ENCODE data around the gene PDZRN3. TPM values are rescaled to one million over a fixed set of nuclear protein-coding genes. Genes with fewer than 3 reads are reported as not detected.

PDZRN3 gene
- total RNA-seq, 4 donors from 2014 or later = 87.3 to 268 (median 107) TPM

DNA sequence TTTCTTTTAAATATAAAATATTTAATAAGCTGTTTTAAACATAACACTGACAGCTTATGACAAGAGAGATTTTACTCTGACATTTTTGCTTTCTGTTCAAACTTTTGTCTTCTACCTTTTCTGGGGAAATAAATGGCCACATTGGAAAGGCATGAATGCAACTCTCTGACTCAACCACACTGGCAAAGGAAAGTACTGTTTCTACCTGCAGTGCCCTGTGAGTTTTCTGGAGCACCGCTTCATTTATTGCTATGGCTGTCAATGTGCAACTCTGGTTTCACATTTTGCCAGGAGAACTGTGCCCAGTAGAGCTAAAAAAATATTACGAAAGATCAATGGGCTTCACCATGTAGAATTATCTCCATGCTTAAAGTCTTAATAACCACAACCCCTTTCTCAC, 15.1 kb downstream of the PDZRN3 start:
- intact Hi-C loops (cut with DNase I; ENCODE audit: low total_unique reads) = loop anchor here (10.0 kb wide), 1 partner anchor 85 kb away; no protein-coding TSS in a partner anchor
- H3K4me1 ChIP-seq = peaks cover 3 to 34% of the 10 kb centered on the region in 2 donors
- H3K9me3 ChIP-seq = no peaks in the 10 kb centered on the region
- no peaks in the 10 kb centered on the region for H3K27me3 ChIP-seq
- peak overlapping the region; percentile 56 to 72 for H3K27ac ChIP-seq
- no peaks in the 10 kb centered on the region for H3K36me3 ChIP-seq
- DNase-seq = no peak
- TF ChIP-seq POLR2A (IDR thresholded peaks at IDR 0.05) = no peak
- TF ChIP-seq, protein P1, sequence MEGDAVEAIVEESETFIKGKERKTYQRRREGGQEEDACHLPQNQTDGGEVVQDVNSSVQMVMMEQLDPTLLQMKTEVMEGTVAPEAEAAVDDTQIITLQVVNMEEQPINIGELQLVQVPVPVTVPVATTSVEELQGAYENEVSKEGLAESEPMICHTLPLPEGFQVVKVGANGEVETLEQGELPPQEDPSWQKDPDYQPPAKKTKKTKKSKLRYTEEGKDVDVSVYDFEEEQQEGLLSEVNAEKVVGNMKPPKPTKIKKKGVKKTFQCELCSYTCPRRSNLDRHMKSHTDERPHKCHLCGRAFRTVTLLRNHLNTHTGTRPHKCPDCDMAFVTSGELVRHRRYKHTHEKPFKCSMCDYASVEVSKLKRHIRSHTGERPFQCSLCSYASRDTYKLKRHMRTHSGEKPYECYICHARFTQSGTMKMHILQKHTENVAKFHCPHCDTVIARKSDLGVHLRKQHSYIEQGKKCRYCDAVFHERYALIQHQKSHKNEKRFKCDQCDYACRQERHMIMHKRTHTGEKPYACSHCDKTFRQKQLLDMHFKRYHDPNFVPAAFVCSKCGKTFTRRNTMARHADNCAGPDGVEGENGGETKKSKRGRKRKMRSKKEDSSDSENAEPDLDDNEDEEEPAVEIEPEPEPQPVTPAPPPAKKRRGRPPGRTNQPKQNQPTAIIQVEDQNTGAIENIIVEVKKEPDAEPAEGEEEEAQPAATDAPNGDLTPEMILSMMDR (IDR thresholded peaks at IDR 0.05) = no peak
- H3K4me3 ChIP-seq = no peak overlapping the region

- no peaks in the 10 kb centered on the region for H3K36me3 ChIP-seq
- TF ChIP-seq, protein P1 (IDR thresholded peaks at IDR 0.05) = no peak
- TF ChIP-seq POLR2A (IDR thresholded peaks at IDR 0.05) = no peak
- intact Hi-C loops (cut with DNase I; ENCODE audit: low total_unique reads) = loop anchor here (10.0 kb wide), 1 partner anchor 84 kb away; no protein-coding TSS in a partner anchor
- H3K27ac ChIP-seq = peak overlapping the region; percentile 56 to 72
- no peaks in the 10 kb centered on the region for H3K9me3 ChIP-seq
- peaks cover 3 to 34% of the 10 kb centered on the region in 2 donors for H3K4me1 ChIP-seq
- H3K27me3 ChIP-seq = no peaks in the 10 kb centered on the region
- H3K4me3 ChIP-seq = no peak overlapping the region
- DNase-seq = no peak
These were observed 15.5 kb downstream of the PDZRN3 start for GRCh38 chr3:73609315-73609641.

DNA sequence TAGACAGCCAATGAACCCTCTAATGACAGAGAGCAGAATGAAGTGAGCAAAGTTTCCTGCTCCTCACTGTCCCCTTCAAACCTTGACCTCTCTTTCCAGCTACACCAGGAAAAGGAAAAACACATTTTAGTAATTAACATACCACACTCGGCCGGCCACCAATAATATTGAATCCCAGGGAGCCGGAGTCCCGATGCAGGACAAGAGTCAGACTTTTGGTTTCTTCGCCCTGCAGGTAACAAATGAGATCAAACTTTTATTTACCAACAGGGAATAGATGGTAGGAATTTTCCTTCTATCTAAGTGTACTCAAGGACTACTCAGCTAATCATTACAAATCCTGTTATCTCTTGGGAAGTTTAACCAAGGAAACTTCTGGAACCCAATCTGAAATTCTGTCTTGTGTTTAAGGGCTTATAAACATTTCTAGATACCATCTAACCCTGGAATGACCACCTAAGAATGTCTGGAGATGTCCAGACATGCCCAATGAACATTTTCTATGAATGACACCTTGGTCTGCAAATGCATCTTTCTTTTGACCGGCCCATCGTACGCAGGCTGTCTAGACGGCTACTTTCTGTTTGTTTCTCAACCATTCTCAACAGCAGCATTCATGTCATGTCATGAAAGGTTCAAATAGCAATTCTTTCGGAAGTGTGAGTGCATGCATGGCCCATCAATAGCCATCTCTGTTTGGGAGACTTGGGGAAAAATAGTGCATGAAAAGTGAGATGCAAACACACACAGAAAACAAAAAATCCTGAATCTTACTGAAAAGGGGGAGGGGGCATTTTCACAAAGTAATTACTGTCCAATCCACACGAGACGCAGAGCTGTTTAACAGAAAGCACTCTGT, 16.1 kb downstream of the PDZRN3 start:
- Histone ChIP-seq H3K4me3 (no peak overlapping the region), H3K36me3 (no peaks in the 10 kb centered on the region), H3K27me3 (no peaks in the 10 kb centered on the region), H3K9me3 (no peaks in the 10 kb centered on the region), H3K4me1 (peaks cover 3 to 34% of the 10 kb centered on the region in 2 donors), H3K27ac (peak overlapping the region; percentile 56 to 72)
- TF ChIP-seq, protein P1 (IDR thresholded peaks at IDR 0.05) = no peak
- no peak for TF ChIP-seq POLR2A (IDR thresholded peaks at IDR 0.05)
- no peak for DNase-seq
- intact Hi-C loops (cut with DNase I; ENCODE audit: low total_unique reads) = loop anchor here (10.0 kb wide), 1 partner anchor 84 kb away; no protein-coding TSS in a partner anchor

DNA sequence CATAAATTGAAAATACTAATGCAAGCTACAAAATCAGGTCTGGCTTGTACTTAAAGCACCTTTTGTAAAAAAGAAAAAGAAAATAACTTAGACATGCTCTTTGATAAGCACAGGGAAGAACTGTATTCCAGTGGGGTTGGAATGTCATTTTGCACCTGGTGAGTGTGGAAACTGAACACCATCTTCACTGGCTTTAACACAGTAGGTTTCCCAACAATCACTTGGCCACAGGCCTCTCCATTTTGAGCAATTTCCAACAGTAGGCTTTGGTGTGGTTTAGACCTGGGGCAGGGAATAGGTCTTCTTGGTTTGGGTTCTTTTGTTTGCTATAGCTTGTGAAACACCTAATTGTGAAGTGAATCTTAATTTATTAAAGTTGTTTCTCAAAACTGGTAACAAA, 18.9 kb downstream of the PDZRN3 start:
- Histone ChIP-seq H3K9me3 (no peaks in the 10 kb centered on the region), H3K4me3 (no peak overlapping the region), H3K27ac (peak overlapping the region; percentile 56 to 72), H3K4me1 (peaks cover 16 to 55% of the 10 kb centered on the region in 2 donors), H3K36me3 (no peaks in the 10 kb centered on the region), H3K27me3 (no peaks in the 10 kb centered on the region)
- TF ChIP-seq, protein P1 (IDR thresholded peaks at IDR 0.05) = no peak
- TF ChIP-seq POLR2A (IDR thresholded peaks at IDR 0.05) = no peak
- intact Hi-C loops (cut with DNase I; ENCODE audit: low total_unique reads) = loop anchor here (10.0 kb wide), 1 partner anchor 81 kb away; no protein-coding TSS in a partner anchor
- no peak for DNase-seq

- Histone ChIP-seq H3K27me3 (no peaks in the 10 kb centered on the region), H3K4me1 (peaks cover 16 to 53% of the 10 kb centered on the region in 2 donors), H3K27ac (peak overlapping the region; percentile 56 to 72), H3K4me3 (no peak overlapping the region), H3K9me3 (no peaks in the 10 kb centered on the region), H3K36me3 (no peaks in the 10 kb centered on the region)
- TF ChIP-seq, protein P1 (IDR thresholded peaks at IDR 0.05) = no peak
- no peak for TF ChIP-seq POLR2A (IDR thresholded peaks at IDR 0.05)
- intact Hi-C loops (cut with DNase I; ENCODE audit: low total_unique reads) = loop anchor here (10.0 kb wide), 1 partner anchor 81 kb away; no protein-coding TSS in a partner anchor
- DNase-seq = peak in 1 of 2 donors; percentile 47
These were observed 19.3 kb downstream of the PDZRN3 start for GRCh38 chr3:73605412-73605811.
